Esophagus muscularis mucosa (tissue), 3 donors: ENCODE data around the gene PCNX3.

Experiments used
- POLR2A ChIP-seq: fragments of 450-650 bp; IDR thresholded peaks from one replicate; pipeline ENCODE4 v1.6.1; 2017; ENCODE audit warnings: antibody characterized with exemption, moderate library complexity, mild to moderate bottlenecking, low read depth
- TF ChIP-seq, protein P1 (sequence below), 3 experiments: fragments of 200-600 bp in 2 of 3; fragments of 450-650 bp in 1 of 3; sonication (generic) in 2 of 3; IDR thresholded peaks; one replicate each; pipeline ENCODE4 v1.5.1; 2017 to 2019; ENCODE audit warnings: antibody characterized with exemption in 3 of 3, mild to moderate bottlenecking in 2 of 3, moderate library complexity in 1 of 3

DNA sequence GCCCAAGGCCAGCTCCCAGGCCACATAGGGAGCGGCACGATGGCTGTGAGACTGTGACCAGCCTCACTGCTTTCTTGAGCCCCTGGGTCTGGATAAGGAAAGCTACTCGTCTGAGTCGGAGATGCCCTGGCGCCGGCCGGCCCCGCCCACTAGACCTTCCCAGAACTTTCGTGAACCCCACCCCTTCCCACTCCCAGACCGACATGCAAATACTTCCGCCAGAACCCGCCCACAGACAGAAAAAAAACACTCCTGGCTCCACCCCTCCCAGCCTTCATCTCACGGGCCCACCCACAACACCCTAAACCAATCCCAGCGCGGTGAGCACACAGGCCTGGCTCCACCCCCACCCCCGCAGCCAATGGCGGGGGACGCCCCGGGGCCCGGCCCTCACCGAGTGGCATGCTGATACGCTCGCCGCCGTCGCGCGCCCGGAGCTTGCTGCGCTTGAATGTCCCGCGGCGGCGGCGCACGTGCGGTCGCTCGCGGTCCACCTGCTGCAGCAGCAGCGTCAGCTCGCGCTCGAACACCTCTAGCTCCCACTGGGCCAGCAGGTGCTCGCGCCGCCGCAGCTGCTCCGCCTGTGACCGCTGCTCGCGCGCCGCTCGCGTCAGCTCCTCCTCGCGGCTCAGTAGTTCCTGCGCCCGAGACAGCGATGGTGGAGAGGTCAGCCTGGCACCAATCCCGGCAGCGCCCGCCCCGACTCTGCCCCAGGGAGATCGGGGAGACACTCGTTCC lies 8.5 kb upstream of the PCNX3 start:
- TF ChIP-seq, protein P1, sequence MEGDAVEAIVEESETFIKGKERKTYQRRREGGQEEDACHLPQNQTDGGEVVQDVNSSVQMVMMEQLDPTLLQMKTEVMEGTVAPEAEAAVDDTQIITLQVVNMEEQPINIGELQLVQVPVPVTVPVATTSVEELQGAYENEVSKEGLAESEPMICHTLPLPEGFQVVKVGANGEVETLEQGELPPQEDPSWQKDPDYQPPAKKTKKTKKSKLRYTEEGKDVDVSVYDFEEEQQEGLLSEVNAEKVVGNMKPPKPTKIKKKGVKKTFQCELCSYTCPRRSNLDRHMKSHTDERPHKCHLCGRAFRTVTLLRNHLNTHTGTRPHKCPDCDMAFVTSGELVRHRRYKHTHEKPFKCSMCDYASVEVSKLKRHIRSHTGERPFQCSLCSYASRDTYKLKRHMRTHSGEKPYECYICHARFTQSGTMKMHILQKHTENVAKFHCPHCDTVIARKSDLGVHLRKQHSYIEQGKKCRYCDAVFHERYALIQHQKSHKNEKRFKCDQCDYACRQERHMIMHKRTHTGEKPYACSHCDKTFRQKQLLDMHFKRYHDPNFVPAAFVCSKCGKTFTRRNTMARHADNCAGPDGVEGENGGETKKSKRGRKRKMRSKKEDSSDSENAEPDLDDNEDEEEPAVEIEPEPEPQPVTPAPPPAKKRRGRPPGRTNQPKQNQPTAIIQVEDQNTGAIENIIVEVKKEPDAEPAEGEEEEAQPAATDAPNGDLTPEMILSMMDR (IDR thresholded peaks at IDR 0.05): no peak
- TF ChIP-seq POLR2A: no peak
